A673 (cell line): ENCODE measurements around the gene VAV3. TPM values are rescaled to one million over a fixed set of nuclear protein-coding genes. Genes with fewer than 3 reads are reported as not detected.

Source experiments
- BruUV-seq: library from RNA; stranded (reverse); fragments of 400-500 nt; replicated peaks from 2 replicates; lab custom pipeline; 2021; lab: Mats Ljungman, UMichigan
- CTCF ChIA-PET: fragments of 300-600 bp; sonication (Branson Sonifier 250); formaldehyde crosslinking; loops from one replicate; lab custom pipeline; 2022; ENCODE audit warnings: antibody characterized with exemption; lab: Charles Lee
- POLR2A ChIA-PET: fragments of 300-600 bp; sonication (Branson Sonifier 250); formaldehyde crosslinking; loops from one replicate; lab custom pipeline; 2022; ENCODE audit warnings: antibody characterized with exemption; ENCODE audit not compliant: low non-redundant PET; lab: Charles Lee
- DNase-seq: peaks from one replicate; pipeline ENCODE4 v3.0.0-alpha.2; 2015; ENCODE audit warnings: low spot score
- H3K27ac ChIP-seq: fragments of 200-600 bp; sonication (generic); 2 replicates; pipeline ENCODE4 v1.5.1; 2016; ENCODE audit warnings: mixed run types, low read depth, mild to moderate bottlenecking, mixed read lengths, antibody characterized with exemption, low read length; ENCODE audit not compliant: poor library complexity, severe bottlenecking
- H3K27me3 ChIP-seq: fragments of 200-600 bp; sonication (generic); replicated peaks from 2 replicates; pipeline ENCODE4 v1.6.1; 2017; ENCODE audit warnings: mixed run types, low read depth, mild to moderate bottlenecking, mixed read lengths, antibody characterized with exemption, low read length; ENCODE audit not compliant: insufficient read depth, poor library complexity
- H3K36me3 ChIP-seq: fragments of 200-600 bp; sonication (generic); 2 replicates; pipeline ENCODE4 v1.6.1; 2016; ENCODE audit warnings: mixed run types, mild to moderate bottlenecking, mixed read lengths, antibody characterized with exemption, low read length; ENCODE audit not compliant: insufficient read depth, poor library complexity, severe bottlenecking
- H3K4me1 ChIP-seq: fragments of 200-600 bp; sonication (generic); 2 replicates; pipeline ENCODE4 v1.6.1; 2017; ENCODE audit warnings: mixed run types, mild to moderate bottlenecking, mixed read lengths, antibody characterized with exemption, low read length; ENCODE audit not compliant: insufficient read depth, poor library complexity, severe bottlenecking
- H3K4me3 ChIP-seq: fragments of 200-600 bp; sonication (generic); 2 replicates; pipeline ENCODE4 v1.5.1; 2016; ENCODE audit warnings: low read depth, mixed run types, mild to moderate bottlenecking, mixed read lengths, low read length; ENCODE audit not compliant: poor library complexity, severe bottlenecking
- H3K9me3 ChIP-seq: fragments of 200-600 bp; sonication (generic); 2 replicates; pipeline ENCODE4 v1.6.1; 2016; ENCODE audit warnings: mixed run types, low read depth, mild to moderate bottlenecking, mixed read lengths, antibody characterized with exemption, low read length; ENCODE audit not compliant: poor library complexity, severe bottlenecking
- CTCF ChIP-seq: fragments of 300-800, 200-600 bp; sonication (generic); conservative IDR thresholded peaks from 2 replicates; pipeline ENCODE4 v1.5.1; 2017; ENCODE audit warnings: low read depth, mild to moderate bottlenecking, antibody characterized with exemption, low read length, moderate library complexity, mixed read lengths
- EZH2 ChIP-seq: fragments of 200-600 bp; sonication (generic); IDR thresholded peaks from 2 replicates; pipeline ENCODE4 v1.6.1; 2017; ENCODE audit warnings: borderline replicate concordance, low read depth, mild to moderate bottlenecking, mixed read lengths, antibody characterized with exemption, low read length; ENCODE audit not compliant: poor library complexity, severe bottlenecking
- intact Hi-C: fragments of 100-400 bp; cut with micrococcal nuclease; formaldehyde crosslinking; loops from one replicate; pipeline ENCODE4 v1.10.0; 2022; ENCODE audit not compliant: unreplicated experiment
- total RNA-seq: library from RNA; stranded (reverse); gene quantifications from 2 replicates; pipeline ENCODE4 v1.2.3, GENCODE V29; 2021

VAV3 gene
- total RNA-seq, 1 experiment from 2014 or later: 0.30 TPM

GRCh38 chr1:107548276-107548675, 416.7 kb downstream of the VAV3 start:
- no peak for DNase-seq
- Histone ChIP-seq H3K9me3 (no peaks in the 10 kb centered on the region), H3K4me1 (no peaks in the 10 kb centered on the region), H3K27me3 (no peaks in the 10 kb centered on the region), H3K4me3 (no peak overlapping the region), H3K27ac (no peak overlapping the region), H3K36me3 (no peaks in the 10 kb centered on the region)
- no TSS peak for BruUV-seq
- ChIA-PET CTCF (no interaction called here), POLR2A (no interaction called here)
- no peak for TF ChIP-seq CTCF
- no peak for TF ChIP-seq EZH2
- intact Hi-C loops: no loop called here

- no TSS peak for BruUV-seq
- H3K9me3 ChIP-seq: no peaks in the 10 kb centered on the region
- POLR2A ChIA-PET: no interaction called here
- H3K4me1 ChIP-seq: no peaks in the 10 kb centered on the region
- TF ChIP-seq EZH2 (no peak), CTCF (no peak)
- CTCF ChIA-PET: no interaction called here
- H3K4me3 ChIP-seq: no peak overlapping the region
- H3K36me3 ChIP-seq: no peaks in the 10 kb centered on the region
- intact Hi-C loops: no loop called here
- no peak overlapping the region for H3K27ac ChIP-seq
- DNase-seq: no peak
- H3K27me3 ChIP-seq: no peaks in the 10 kb centered on the region
Observed at GRCh38 chr1:107547363-107548155, 417.4 kb downstream of the VAV3 start.

GRCh38 chr1:107546576-107546975, 418.4 kb downstream of the VAV3 start:
- no TSS peak for BruUV-seq

More at GRCh38 chr1:107546576-107546975, 418.4 kb downstream of the VAV3 start:
- TF ChIP-seq CTCF (no peak), EZH2 (no peak)
- Histone ChIP-seq H3K4me1 (no peaks in the 10 kb centered on the region), H3K9me3 (no peaks in the 10 kb centered on the region), H3K27ac (no peak overlapping the region), H3K27me3 (no peaks in the 10 kb centered on the region), H3K4me3 (no peak overlapping the region), H3K36me3 (no peaks in the 10 kb centered on the region)
- DNase-seq: no peak
- ChIA-PET CTCF (no interaction called here), POLR2A (no interaction called here)
- intact Hi-C loops: no loop called here
